Endothelial cell of umbilical vein (primary cell): ENCODE measurements around the gene AFF4. TPM values are rescaled to one million over a fixed set of nuclear protein-coding genes. Genes with fewer than 3 reads are reported as not detected.

Experiments used
- BruUV-seq: library from RNA; stranded (reverse); fragments of 400-500 nt; replicated peaks from 2 replicates; lab custom pipeline; 2021; lab: Mats Ljungman, UMichigan
- CTCF ChIA-PET: fragments of 300-600, 350-600 bp; sonication (Branson Sonifier 250); formaldehyde crosslinking; loops from one replicate; lab custom pipeline; 2021; ENCODE audit warnings: antibody characterized with exemption, inconsistent platforms; lab: Charles Lee
- POLR2A ChIA-PET: fragments of 300-600, 350-600 bp; sonication (Branson Sonifier 250); formaldehyde crosslinking; loops from one replicate; lab custom pipeline; 2021; ENCODE audit warnings: antibody characterized with exemption, inconsistent platforms; lab: Charles Lee
- DNase-seq: peaks from one replicate; pipeline ENCODE4 v3.0.0-alpha.2; 2011; ENCODE audit warnings: low read depth, low spot score
- FAIRE-seq: peaks from 2 replicates; lab custom pipeline; 2011; peaks lifted over from hg19 to GRCh38; lab: Jason Lieb, UNC
- H2AFZ ChIP-seq: 2 replicates; pipeline ENCODE4 v1.6.0; 2012; ENCODE audit warnings: low read depth, low read length, control low read depth, inconsistent platforms
- H3K27ac ChIP-seq: 2 replicates; pipeline ENCODE4 v1.5.1; 2011; ENCODE audit warnings: low read depth, mild to moderate bottlenecking, control low read depth, low read length, moderate library complexity; ENCODE audit not compliant: insufficient read depth
- H3K27me3 ChIP-seq, 2 experiments: 2 replicates each; pipeline versions ENCODE4 v1.6.0 to v1.6.1; 2011; ENCODE audit warnings: low read length in 2 of 2, mixed read lengths in 1 of 2; ENCODE audit not compliant: control insufficient read depth in 2 of 2, insufficient read depth in 2 of 2
- H3K36me3 ChIP-seq, 2 experiments: 2 replicates in 1 of 2; 3 replicates in 1 of 2; pipeline ENCODE4 v1.5.1; 2011; ENCODE audit warnings: low read length in 2 of 2, mild to moderate bottlenecking in 1 of 2, moderate library complexity in 1 of 2; ENCODE audit not compliant: control insufficient read depth in 2 of 2, insufficient read depth in 2 of 2; ENCODE audit errors: extremely low read depth in 1 of 2
- H3K4me1 ChIP-seq: 3 replicates; pipeline ENCODE4 v1.5.1; 2011; ENCODE audit warnings: mild to moderate bottlenecking, low read length; ENCODE audit not compliant: control insufficient read depth, insufficient read depth; ENCODE audit errors: extremely low read depth
- H3K4me2 ChIP-seq: 2 replicates; pipeline ENCODE4 v1.6.1; 2011; ENCODE audit warnings: low read length, control low read depth, mixed read lengths; ENCODE audit not compliant: insufficient read depth
- H3K4me3 ChIP-seq, 3 experiments: fragments of 200-600 bp in 1 of 3; sonication (generic), shearing (Covaris generic) in 1 of 3; replicated peaks in 1 of 3; 2 replicates each; pipeline ENCODE4 v1.5.1; 2011 to 2016; ENCODE audit warnings: control low read depth in 3 of 3, low read length in 3 of 3, mild to moderate bottlenecking in 2 of 3, inconsistent platforms in 1 of 3, low read depth in 1 of 3, moderate library complexity in 1 of 3; ENCODE audit not compliant: insufficient read depth in 1 of 3
- H3K79me2 ChIP-seq: 2 replicates; pipeline ENCODE4 v1.6.0; 2012; ENCODE audit warnings: low read length, inconsistent platforms; ENCODE audit not compliant: control insufficient read depth, insufficient read depth
- H3K9ac ChIP-seq: replicated peaks from 2 replicates; pipeline ENCODE3; 2011; ENCODE audit warnings: low read length, control low read depth; ENCODE audit not compliant: insufficient read depth; ENCODE audit errors: extremely low read depth
- H3K9me1 ChIP-seq: replicated peaks from 3 replicates; pipeline ENCODE4 v1.6.0; 2011; ENCODE audit warnings: mild to moderate bottlenecking, low read length; ENCODE audit not compliant: control insufficient read depth, insufficient read depth; ENCODE audit errors: extremely low read depth
- H3K9me3 ChIP-seq: replicated peaks from 2 replicates; pipeline ENCODE4 v1.5.1; 2012; ENCODE audit warnings: low read length, inconsistent platforms; ENCODE audit not compliant: control insufficient read depth, insufficient read depth
- H4K20me1 ChIP-seq: replicated peaks from 2 replicates; pipeline ENCODE3; 2011; ENCODE audit warnings: mild to moderate bottlenecking, low read length; ENCODE audit not compliant: control insufficient read depth, insufficient read depth; ENCODE audit errors: extremely low read depth
- POLR2AphosphoS5 ChIP-seq: IDR thresholded peaks from 2 replicates; pipeline ENCODE4 v1.6.1; 2012; ENCODE audit warnings: low read depth, mild to moderate bottlenecking, control low read depth, low read length, moderate library complexity; ENCODE audit not compliant: insufficient read depth
- dilution Hi-C: fragments of 300-500 bp; cut with MboI; formaldehyde crosslinking; loops from one replicate; pipeline ENCODE4 v1.15.0; 2019; ENCODE audit warnings: low sequenced_read_pairs; ENCODE audit not compliant: extremely low pct_ligation_motif_present
- intact Hi-C: fragments of 100-400 bp; cut with micrococcal nuclease; formaldehyde crosslinking; loops from one replicate; pipeline ENCODE4 v1.10.0; 2022
- polyA plus RNA-seq, 4 experiments: library from polyadenylated mRNA; depleted of rRNA in 3 of 4; stranded (reverse) in 3 of 4; unstranded in 1 of 4; fragments of >200 nt; gene quantifications; 2 replicates each; pipeline versions ENCODE4 v1.2.1 to v1.2.3, GENCODE V29; 2011 to 2012; ENCODE audit warnings: missing spikeins in 1 of 4
- total RNA-seq: library from RNA; stranded (reverse); gene quantifications from 2 replicates; pipeline ENCODE4 v1.2.3, GENCODE V29; 2021
- TF ChIP-seq, protein P1 (sequence below), 2 donors: IDR thresholded peaks; 1 replicate in 1 of 2; 2 replicates in 1 of 2; pipeline ENCODE4 v1.5.1; 2011; ENCODE audit warnings: low read length in 2 of 2, mild to moderate bottlenecking in 2 of 2, moderate library complexity in 2 of 2, control low read depth in 1 of 2, inconsistent platforms in 1 of 2, low read depth in 1 of 2; ENCODE audit not compliant: insufficient read depth in 1 of 2; ENCODE audit errors: extremely low read depth in 1 of 2

AFF4 gene
- total and polyA plus RNA-seq, 2 donors (not counting 3 experiments of a cell fraction or from before 2014, with no cell fraction given): 27.0 to 88.3 TPM

DNA sequence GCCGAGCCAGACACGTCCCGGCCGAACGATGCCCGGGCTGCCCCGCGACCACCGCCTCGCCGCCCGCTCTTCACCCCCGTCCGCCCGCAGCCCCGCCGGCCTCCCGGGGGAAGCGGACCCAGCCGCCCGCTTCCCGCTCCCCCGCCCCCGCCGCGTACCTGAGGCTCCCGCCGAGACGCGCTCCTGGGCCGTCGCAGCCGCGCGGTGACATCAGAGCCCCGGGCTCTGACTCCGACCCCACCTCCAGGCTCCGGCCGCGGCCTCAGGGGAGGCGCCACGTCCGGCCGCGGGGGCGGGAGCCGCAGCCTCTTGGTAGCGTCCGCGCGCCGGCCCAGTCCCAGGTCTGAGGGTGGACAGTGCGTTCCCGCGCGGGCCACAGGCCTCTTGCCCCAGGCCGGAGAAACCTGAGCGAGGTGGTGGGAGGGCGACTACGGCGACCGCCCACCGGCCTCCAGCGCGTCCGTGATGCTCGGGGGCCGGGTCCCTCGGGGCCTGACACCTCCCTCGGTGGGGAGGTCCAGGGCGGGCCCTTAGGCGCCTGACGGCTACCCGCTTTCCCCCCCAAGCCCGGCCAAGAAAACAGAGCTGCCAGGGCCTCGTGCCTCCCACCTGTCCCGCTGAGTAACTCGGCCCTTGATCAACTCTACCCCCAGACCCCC lies 132.9 kb downstream of the AFF4 start, which contains the start of gene SHROOM1:
Gene SHROOM1 (minus strand): TSS at position 212 of the 659 bp plus-strand sequence. CDS start 4,507 bp downstream, outside the sequence.
- Histone ChIP-seq H3K9ac (peak within 1 kb of the TSS; percentile 79), H3K4me2 (peak within 1 kb of the TSS; percentile 61), H4K20me1 (no peaks in the 10 kb centered on the region), H3K4me3 (peak within 1 kb of the TSS; percentile 41 to 59 (median 49)), H3K9me1 (no peaks in the 10 kb centered on the region), H3K9me3 (no peaks in the 10 kb centered on the region), H3K79me2 (no peaks in the 10 kb centered on the region), H3K36me3 (no peaks in the 10 kb centered on the region), H3K4me1 (peaks cover 12% of the 10 kb centered on the region), H3K27ac (peak within 1 kb of the TSS; percentile 32), H3K27me3 (no peaks in the 10 kb centered on the region), H2AFZ (peak within 1 kb of the TSS; percentile 93)
- dilution Hi-C loops (no loop called here), intact Hi-C loops (loop anchor here (1.0 to 2.0 kb wide), 5 partner anchors 9 to 220 kb away; partner anchors contain the start of genes GDF9 and UQCRQ)
- POLR2A ChIA-PET: interaction anchor here (1.0 kb wide), 1 partner anchor 37 kb away, joined by 3 read pairs; no protein-coding TSS in a partner anchor
- CTCF ChIA-PET: interaction anchor here (0.6 to 9.9 kb wide), 16 partner anchors 9 to 304 kb away, joined by 3 to 122 read pairs (median 4); partner anchors contain the start of genes GDF9, LEAP2 and UQCRQ
- TF ChIP-seq POLR2AphosphoS5: peak; percentile 58
- TF ChIP-seq, protein P1, sequence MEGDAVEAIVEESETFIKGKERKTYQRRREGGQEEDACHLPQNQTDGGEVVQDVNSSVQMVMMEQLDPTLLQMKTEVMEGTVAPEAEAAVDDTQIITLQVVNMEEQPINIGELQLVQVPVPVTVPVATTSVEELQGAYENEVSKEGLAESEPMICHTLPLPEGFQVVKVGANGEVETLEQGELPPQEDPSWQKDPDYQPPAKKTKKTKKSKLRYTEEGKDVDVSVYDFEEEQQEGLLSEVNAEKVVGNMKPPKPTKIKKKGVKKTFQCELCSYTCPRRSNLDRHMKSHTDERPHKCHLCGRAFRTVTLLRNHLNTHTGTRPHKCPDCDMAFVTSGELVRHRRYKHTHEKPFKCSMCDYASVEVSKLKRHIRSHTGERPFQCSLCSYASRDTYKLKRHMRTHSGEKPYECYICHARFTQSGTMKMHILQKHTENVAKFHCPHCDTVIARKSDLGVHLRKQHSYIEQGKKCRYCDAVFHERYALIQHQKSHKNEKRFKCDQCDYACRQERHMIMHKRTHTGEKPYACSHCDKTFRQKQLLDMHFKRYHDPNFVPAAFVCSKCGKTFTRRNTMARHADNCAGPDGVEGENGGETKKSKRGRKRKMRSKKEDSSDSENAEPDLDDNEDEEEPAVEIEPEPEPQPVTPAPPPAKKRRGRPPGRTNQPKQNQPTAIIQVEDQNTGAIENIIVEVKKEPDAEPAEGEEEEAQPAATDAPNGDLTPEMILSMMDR (IDR thresholded peaks at IDR 0.05; ENCODE audit: extremely low read depth in 1 of 2, insufficient read depth in 1 of 2, low read depth in 1 of 2, low read length in 2 of 2): no peak
- peak; percentile 33 for DNase-seq
- BruUV-seq: no TSS peak
- peak; percentile 56 for FAIRE-seq
